Naive thymus-derived CD4-positive, alpha-beta T cell (primary cell): ENCODE results near the gene TKFC. TPM values are rescaled to one million over a fixed set of nuclear protein-coding genes. Genes with fewer than 3 reads are reported as not detected.

Experiments
- ATAC-seq: fragments of 150-1000 bp; cut with Tn5 transposase; 2 replicates; pipeline ENCODE4 v1.10.0; 2021; ENCODE audit warnings: mild to moderate bottlenecking, moderate library complexity
- CTCF ChIA-PET: fragments of 350-600 bp; sonication (Branson Sonifier 250); formaldehyde crosslinking; loops from one replicate; lab custom pipeline; 2021; ENCODE audit warnings: antibody characterized with exemption; lab: Charles Lee
- POLR2A ChIA-PET: fragments of 350-600 bp; sonication (Branson Sonifier 250); formaldehyde crosslinking; loops from one replicate; lab custom pipeline; 2021; ENCODE audit warnings: antibody characterized with exemption, inconsistent platforms; lab: Charles Lee
- DNase-seq, 9 donors: peaks; one replicate each; pipeline versions ENCODE4 v3.0.0 to v3.0.0-alpha.2; 2020 to 2022; ENCODE audit warnings: mixed read lengths in 1 of 9
- H3K27ac ChIP-seq: one replicate; pipeline ENCODE4 v1.7.0; 2013; ENCODE audit warnings: mild to moderate bottlenecking, low read depth, low read length, moderate library complexity
- H3K27me3 ChIP-seq, 2 donors: one replicate each; pipeline ENCODE4 v1.7.0; 2013; ENCODE audit warnings: low read length in 2 of 2, mild to moderate bottlenecking in 2 of 2, moderate library complexity in 2 of 2; ENCODE audit not compliant: control insufficient read depth in 2 of 2, insufficient read depth in 2 of 2
- H3K36me3 ChIP-seq, 3 experiments: 1 replicate in 2 of 3; 2 replicates in 1 of 3; pipeline ENCODE4 v1.7.0; 2013; ENCODE audit warnings: low read length in 3 of 3, mild to moderate bottlenecking in 3 of 3, moderate library complexity in 1 of 3; ENCODE audit not compliant: insufficient read depth in 3 of 3, control insufficient read depth in 2 of 3
- H3K4me1 ChIP-seq, 2 donors: one replicate each; pipeline ENCODE4 v1.7.0; 2013; ENCODE audit warnings: low read length in 2 of 2, mild to moderate bottlenecking in 2 of 2, moderate library complexity in 1 of 2; ENCODE audit not compliant: control insufficient read depth in 2 of 2, insufficient read depth in 2 of 2
- H3K4me3 ChIP-seq: 2 replicates; pipeline ENCODE4 v1.7.0; 2013; ENCODE audit warnings: mild to moderate bottlenecking, low read length
- H3K9me3 ChIP-seq, 3 experiments: 1 replicate in 2 of 3; 2 replicates in 1 of 3; pipeline ENCODE4 v1.7.0; 2013; ENCODE audit warnings: low read length in 3 of 3; ENCODE audit not compliant: control insufficient read depth in 2 of 3
- H3K27ac Mint-ChIP-seq, 9 donors: one replicate each; pipeline ENCODE4 v1.8.0; 2020 to 2022; ENCODE audit warnings: mixed read lengths in 9 of 9, mild to moderate bottlenecking in 8 of 9, moderate library complexity in 5 of 9, inconsistent platforms in 2 of 9
- H3K27me3 Mint-ChIP-seq, 5 donors: one replicate each; pipeline ENCODE4 v1.8.0; 2021 to 2022; ENCODE audit warnings: mixed read lengths in 5 of 5, mild to moderate bottlenecking in 1 of 5
- H3K36me3 Mint-ChIP-seq, 5 donors: one replicate each; pipeline ENCODE4 v1.8.0; 2020 to 2022; ENCODE audit warnings: mixed read lengths in 5 of 5, mild to moderate bottlenecking in 3 of 5, inconsistent platforms in 1 of 5
- H3K4me1 Mint-ChIP-seq, 7 donors: one replicate each; pipeline ENCODE4 v1.8.0; 2020 to 2022; ENCODE audit warnings: mixed read lengths in 7 of 7, mild to moderate bottlenecking in 3 of 7, inconsistent platforms in 1 of 7
- H3K4me3 Mint-ChIP-seq, 10 donors: one replicate each; pipeline ENCODE4 v1.8.0; 2020 to 2022; ENCODE audit warnings: mild to moderate bottlenecking in 10 of 10, mixed read lengths in 10 of 10, moderate library complexity in 6 of 10, inconsistent platforms in 2 of 10
- H3K9me3 Mint-ChIP-seq, 11 donors: one replicate each; pipeline ENCODE4 v1.8.0; 2020 to 2022; ENCODE audit warnings: mixed read lengths in 11 of 11, mild to moderate bottlenecking in 4 of 11, inconsistent platforms in 1 of 11, moderate library complexity in 1 of 11
- intact Hi-C, 2 donors: fragments of 100-400 bp; cut with micrococcal nuclease; formaldehyde crosslinking; loops; one replicate each; pipeline ENCODE4 v1.15.1; 2023
- polyA plus RNA-seq, 2 donors: library from polyadenylated mRNA; unstranded; fragments of 300-500 nt; fragmentation: Illumina TruSeq; gene quantifications; one replicate each; pipeline ENCODE4 v1.2.3, GENCODE V29; 2021
- total RNA-seq, 6 experiments: library from RNA in 5 of 6; stranded (reverse) in 5 of 6; gene quantifications; 1 replicate in 5 of 6; 2 replicates in 1 of 6; pipeline ENCODE4 v1.2.3 and lab custom pipeline; 2021 to 2026

TKFC gene
- total and polyA plus RNA-seq, 7 experiments from 2014 or later = 24.6 to 59.9 (median 37.5) TPM

DNA sequence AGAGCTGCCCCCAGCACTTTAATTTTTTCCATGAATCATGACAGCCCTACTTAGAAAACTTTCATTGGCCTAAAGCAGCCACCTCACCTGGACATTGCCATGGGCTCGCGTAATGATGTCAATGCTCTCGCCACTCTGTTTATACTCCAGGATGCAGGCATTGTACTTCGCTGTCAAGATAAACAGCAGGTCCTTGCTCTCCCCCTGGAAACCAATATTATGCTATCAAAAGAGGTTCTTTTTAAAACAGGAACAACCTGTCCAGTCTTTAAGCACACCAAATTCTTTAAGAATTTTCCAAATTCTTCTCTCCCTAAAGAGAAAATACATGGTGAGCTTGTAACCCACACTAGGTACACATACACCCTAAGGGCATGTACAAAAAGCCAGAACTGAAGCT, 3.2 kb upstream of the TKFC start:
- Mint-ChIP-seq H3K27ac (peak overlapping the region in 1 of 9 donors; percentile 84), H3K36me3 (peaks cover 12 to 45% (median 19%) of the 10 kb centered on the region in 5 donors), H3K27me3 (no peaks in the 10 kb centered on the region), H3K4me1 (peaks cover 35 to 70% (median 58%) of the 10 kb centered on the region in 7 donors), H3K9me3 (peaks cover 0 to 5% (median 0%) of the 10 kb centered on the region in 11 donors), H3K4me3 (peak overlapping the region in 1 of 10 donors; percentile 22)
- Histone ChIP-seq H3K4me1 (peaks cover 20 to 23% of the 10 kb centered on the region in 2 donors), H3K27ac (no peak overlapping the region), H3K27me3 (no peaks in the 10 kb centered on the region), H3K36me3 (peaks cover 14 to 49% (median 30%) of the 10 kb centered on the region in 3 experiments), H3K4me3 (no peak overlapping the region), H3K9me3 (no peaks in the 10 kb centered on the region)
- intact Hi-C loops = loop anchor here in 1 of 2 donors (5.0 kb wide), 2 partner anchors 33 to 423 kb away; partner anchors contain the start of genes PRPF19 and VWCE
- ATAC-seq (no peak), DNase-seq (no peak)
- ChIA-PET POLR2A (interaction anchor here (0.6 to 3.4 kb wide), 4 partner anchors 14 to 1622 kb away, joined by 3 to 11 read pairs (median 3); partner anchors contain the start of genes CYB561A3, TMEM138 and TMEM216), CTCF (interaction anchor here (0.7 kb wide), 1 partner anchor 117 kb away, joined by 3 read pairs; no protein-coding TSS in a partner anchor)

DNA sequence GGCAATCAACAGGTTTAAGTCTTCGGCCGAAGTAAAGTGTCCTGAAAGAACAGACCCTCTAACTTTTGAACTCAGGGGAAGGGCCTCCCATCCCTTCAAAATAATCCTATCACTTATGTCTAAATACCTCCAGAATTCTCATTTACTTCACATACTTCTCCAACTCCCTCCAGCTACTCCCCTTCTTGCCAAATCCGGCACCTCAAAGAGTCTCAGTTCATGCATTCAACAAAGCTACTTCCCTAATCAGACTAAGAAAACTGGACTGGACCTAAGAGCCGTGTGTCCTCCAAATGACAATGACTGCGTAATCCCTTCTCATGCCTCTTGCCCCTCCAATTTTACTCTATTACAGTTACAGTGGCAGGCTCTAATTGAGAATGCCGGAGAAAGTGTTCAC, 1.4 kb upstream of the TKFC start:
- Histone ChIP-seq H3K27ac (peak overlapping the region; percentile 99), H3K4me1 (peaks cover 27 to 30% of the 10 kb centered on the region in 2 donors), H3K9me3 (no peaks in the 10 kb centered on the region), H3K27me3 (no peaks in the 10 kb centered on the region), H3K4me3 (peak overlapping the region; percentile 84), H3K36me3 (peaks cover 10 to 32% (median 15%) of the 10 kb centered on the region in 3 experiments)
- Mint-ChIP-seq H3K36me3 (peaks cover 0 to 28% (median 13%) of the 10 kb centered on the region in 5 donors), H3K4me1 (peaks cover 36 to 74% (median 66%) of the 10 kb centered on the region in 7 donors), H3K27me3 (no peaks in the 10 kb centered on the region), H3K27ac (peak overlapping the region; percentile 91 to 99 (median 98)), H3K4me3 (peak overlapping the region; percentile 83 to 100 (median 95)), H3K9me3 (peaks cover 0 to 3% (median 0%) of the 10 kb centered on the region in 11 donors)
- intact Hi-C loops = loop anchor here (2.0 to 5.0 kb wide), 5 partner anchors 34 to 491 kb away; partner anchors contain the start of genes PRPF19 (in 2 of the 2), VPS37C (in 1 of the 2) and VWCE (in 1 of the 2)
- ATAC-seq = no peak
- ChIA-PET CTCF (interaction anchor here (0.6 to 1.2 kb wide), 2 partner anchors 54 to 485 kb away, joined by 5 read pairs; no protein-coding TSS in a partner anchor), POLR2A (interaction anchor here (0.6 to 1.8 kb wide), 5 partner anchors 10 to 61 kb away, joined by 3 to 10 read pairs (median 3); partner anchors contain the start of genes CYB561A3 and TMEM138)
- DNase-seq = no peak

DNA sequence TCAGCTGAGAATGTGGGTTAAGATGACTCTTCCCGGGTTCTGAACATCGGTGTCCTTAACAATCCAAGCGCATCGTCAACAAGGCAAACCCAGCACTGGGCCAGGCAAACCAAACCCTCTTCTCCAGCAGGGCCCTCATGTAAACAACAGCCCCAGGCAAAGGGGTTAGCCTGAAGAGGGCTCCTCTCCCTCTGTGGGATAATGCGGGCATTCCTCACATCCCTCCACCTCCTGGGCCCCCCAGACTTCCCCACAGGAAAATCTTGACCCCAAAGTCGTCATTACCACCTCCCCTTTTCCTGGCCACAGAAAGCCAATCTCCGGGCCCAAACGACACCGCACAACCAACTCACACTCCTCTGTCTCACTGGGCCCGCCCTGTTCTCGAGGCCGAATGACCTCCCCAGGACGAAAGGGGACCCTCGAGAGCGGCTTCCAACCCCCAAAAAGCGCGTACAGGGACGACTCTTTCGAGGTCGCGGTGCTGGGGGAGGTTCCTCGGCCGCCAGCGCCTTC, 689 bp upstream of the TKFC start:
- Histone ChIP-seq H3K9me3 (no peaks in the 10 kb centered on the region), H3K4me1 (peaks cover 27 to 30% of the 10 kb centered on the region in 2 donors), H3K4me3 (peak overlapping the region; percentile 84), H3K36me3 (peaks cover 10 to 26% (median 12%) of the 10 kb centered on the region in 3 experiments), H3K27me3 (no peaks in the 10 kb centered on the region), H3K27ac (peak overlapping the region; percentile 99)
- ATAC-seq = no peak
- Mint-ChIP-seq H3K27me3 (no peaks in the 10 kb centered on the region), H3K9me3 (peaks cover 0 to 3% (median 0%) of the 10 kb centered on the region in 11 donors), H3K27ac (peak overlapping the region; percentile 91 to 99 (median 98)), H3K36me3 (peaks cover 0 to 28% (median 13%) of the 10 kb centered on the region in 5 donors), H3K4me1 (peaks cover 36 to 73% (median 71%) of the 10 kb centered on the region in 7 donors), H3K4me3 (peak overlapping the region; percentile 83 to 100 (median 95))
- CTCF ChIA-PET = interaction anchor here (0.6 to 1.2 kb wide), 2 partner anchors 53 to 486 kb away, joined by 5 read pairs; no protein-coding TSS in a partner anchor
- DNase-seq = peak in 1 of 9 donors; percentile 6
- intact Hi-C loops = loop anchor here (2.0 to 5.0 kb wide), 5 partner anchors 35 to 492 kb away; partner anchors contain the start of genes PRPF19 (in 2 of the 2), VPS37C (in 1 of the 2) and VWCE (in 1 of the 2)
- POLR2A ChIA-PET = interaction anchor here (0.6 to 1.8 kb wide), 3 partner anchors 30 to 61 kb away, joined by 3 to 10 read pairs (median 3); partner anchors contain the start of genes CYB561A3 and TMEM138

DNA sequence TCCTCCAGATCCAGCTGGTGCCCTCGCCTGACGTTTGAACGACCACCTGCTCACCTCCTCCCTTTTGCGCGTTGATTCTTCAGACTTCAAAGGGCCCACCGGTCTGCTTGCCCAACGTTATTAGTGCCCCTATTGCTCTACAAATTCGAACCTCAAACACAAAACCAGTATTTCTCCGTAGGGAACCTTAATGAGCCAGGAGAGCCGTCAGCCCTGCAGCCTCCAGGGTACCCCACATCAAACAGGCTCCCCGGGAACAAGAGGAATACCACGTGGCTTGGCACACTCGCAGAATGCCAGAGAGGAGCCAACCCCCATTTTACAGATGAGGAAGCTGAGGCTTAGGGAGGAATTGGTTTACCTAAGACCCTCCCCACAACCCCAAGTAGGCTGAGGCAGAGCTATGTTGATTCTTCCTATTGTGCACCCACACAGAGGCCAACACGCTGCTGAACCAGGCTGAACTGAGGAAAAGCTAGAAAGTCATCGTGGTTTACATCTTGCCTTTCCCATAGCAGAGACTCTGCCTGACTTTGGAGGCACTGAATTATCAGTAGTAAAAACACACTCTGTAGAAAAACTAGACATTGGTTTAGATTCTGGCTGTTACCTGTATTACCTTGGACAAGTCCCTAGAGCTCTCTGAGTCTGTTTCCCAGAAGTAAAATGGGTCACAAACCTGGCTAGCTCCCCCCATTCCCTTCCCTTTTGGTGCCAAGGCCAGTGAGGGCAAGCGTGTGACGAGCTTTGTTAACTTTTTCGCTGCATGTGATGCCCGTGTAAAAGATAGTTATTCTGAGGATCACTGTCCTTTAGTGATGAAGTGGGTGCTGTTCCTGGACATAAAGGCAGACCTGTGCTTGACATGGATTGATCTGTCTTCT, 764 bp downstream of the TKFC start:
- Histone ChIP-seq H3K4me3 (peak overlapping the region; percentile 84), H3K36me3 (peaks cover 8 to 23% (median 10%) of the 10 kb centered on the region in 3 experiments), H3K27ac (peak overlapping the region; percentile 99), H3K9me3 (no peaks in the 10 kb centered on the region), H3K27me3 (no peaks in the 10 kb centered on the region), H3K4me1 (peaks cover 27 to 30% of the 10 kb centered on the region in 2 donors)
- H3K36me3 Mint-ChIP-seq = peaks cover 0 to 21% (median 10%) of the 10 kb centered on the region in 5 donors
- peak overlapping the region; percentile 83 to 100 (median 95) for H3K4me3 Mint-ChIP-seq
- peaks cover 33 to 62% (median 59%) of the 10 kb centered on the region in 7 donors for H3K4me1 Mint-ChIP-seq
- peak in 2 of 9 donors; percentile 4 to 8 for DNase-seq
- H3K27ac Mint-ChIP-seq = peak overlapping the region; percentile 91 to 100 (median 98)
- peaks cover 0 to 3% (median 0%) of the 10 kb centered on the region in 11 donors for H3K9me3 Mint-ChIP-seq
- H3K27me3 Mint-ChIP-seq = no peaks in the 10 kb centered on the region
- no peak for ATAC-seq
- intact Hi-C loops = loop anchor here (1.0 to 5.0 kb wide), 9 partner anchors 29 to 493 kb away; partner anchors contain the start of genes PRPF19 (in 2 of the 2), SDHAF2 (in 2 of the 2), TMEM138 (in 2 of the 2) and VPS37C (in 2 of the 2)
- ChIA-PET CTCF (interaction anchor here (1.7 to 7.2 kb wide), 5 partner anchors 28 to 102 kb away, joined by 5 to 184 read pairs (median 44); partner anchors contain the start of genes CYB561A3, TMEM138 and TMEM216), POLR2A (interaction anchor here (0.5 to 5.7 kb wide), 10 partner anchors 24 to 315 kb away, joined by 3 to 82 read pairs (median 4); partner anchors contain the start of genes CPSF7, CYB561A3, SDHAF2 and TMEM138)

DNA sequence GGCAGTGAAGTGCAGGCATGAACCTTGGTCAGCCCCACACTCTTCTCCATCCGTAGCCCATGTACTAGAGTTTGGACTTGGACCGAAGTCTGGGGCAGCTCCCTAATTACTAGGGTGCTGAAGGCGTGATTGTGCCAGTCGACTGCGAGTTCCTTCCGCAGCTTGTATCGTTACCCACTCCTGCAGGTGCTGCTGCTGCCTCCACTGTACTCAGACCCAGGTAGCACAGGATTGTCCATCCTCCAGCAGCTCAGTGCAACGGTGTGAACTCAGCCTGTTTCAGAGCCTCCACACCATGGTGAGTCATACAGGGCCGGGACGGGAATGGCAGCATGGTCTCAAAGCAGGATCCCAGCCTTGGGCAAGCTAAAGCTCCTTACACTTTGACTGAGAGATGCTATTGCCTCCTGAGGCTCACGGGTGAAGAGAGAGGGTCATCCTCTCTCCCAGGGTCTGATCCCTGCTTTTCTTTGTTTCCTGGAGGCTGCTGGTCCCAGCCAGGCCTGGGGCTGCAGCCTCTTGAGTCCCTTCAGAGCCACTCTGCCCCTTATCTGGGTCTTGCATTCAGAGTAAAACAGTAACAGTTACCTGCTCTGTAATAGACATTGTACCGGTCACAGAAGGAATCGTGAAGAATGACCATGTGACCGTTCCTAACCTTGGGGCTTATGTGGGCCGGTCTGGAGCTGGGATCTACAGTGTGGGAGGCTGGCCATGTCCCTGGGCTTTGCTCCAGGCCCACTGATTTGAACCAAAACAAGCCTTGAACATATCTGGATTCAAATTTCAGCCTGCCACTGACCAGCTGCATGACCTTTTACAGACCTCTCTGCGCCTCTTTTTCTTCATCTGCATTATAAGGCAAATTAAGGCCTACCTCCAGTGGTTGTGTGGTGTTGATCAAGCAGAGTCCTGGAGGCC, 1.7 kb downstream of the TKFC start:
- DNase-seq = no peak
- peaks cover 0 to 15% (median 8%) of the 10 kb centered on the region in 5 donors for H3K36me3 Mint-ChIP-seq
- POLR2A ChIA-PET = interaction anchor here (0.5 to 5.7 kb wide), 10 partner anchors 27 to 316 kb away, joined by 3 to 82 read pairs (median 4); partner anchors contain the start of genes CPSF7, CYB561A3, SDHAF2 and TMEM138
- intact Hi-C loops = loop anchor here in 1 of 2 donors (5.0 kb wide), 2 partner anchors 37 to 427 kb away; partner anchors contain the start of genes PRPF19 and VWCE
- H3K27ac Mint-ChIP-seq = peak overlapping the region; percentile 91 to 100 (median 98)
- H3K4me3 Mint-ChIP-seq = peak overlapping the region; percentile 83 to 100 (median 95)
- CTCF ChIA-PET = interaction anchor here (1.7 to 7.2 kb wide), 6 partner anchors 28 to 101 kb away, joined by 5 to 184 read pairs (median 30); partner anchors contain the start of genes CYB561A3, TMEM138 and TMEM216
- Histone ChIP-seq H3K36me3 (peaks cover 0 to 15% (median 3%) of the 10 kb centered on the region in 3 experiments), H3K4me1 (peaks cover 27 to 30% of the 10 kb centered on the region in 2 donors), H3K9me3 (no peaks in the 10 kb centered on the region), H3K4me3 (no peak overlapping the region), H3K27me3 (no peaks in the 10 kb centered on the region), H3K27ac (peak overlapping the region; percentile 99)
- H3K9me3 Mint-ChIP-seq = peaks cover 0 to 3% (median 0%) of the 10 kb centered on the region in 11 donors
- no peak for ATAC-seq
- H3K27me3 Mint-ChIP-seq = no peaks in the 10 kb centered on the region
- H3K4me1 Mint-ChIP-seq = peaks cover 30 to 54% (median 52%) of the 10 kb centered on the region in 7 donors
